NCI-H2196 (cell line): Measurements from ENCODE around the gene MIA.
"Not testable (repeated sequence)": the region's sequence is repeated elsewhere in the genome, so short reads cannot be mapped to it uniquely, and the experiment has no call there.

Experiments
- DNase-seq: peaks from one replicate; lab custom pipeline; 2025; ENCODE audit not compliant: unreplicated experiment; lab: John Stamatoyannopoulos, UW

Gene MIA

DNA sequence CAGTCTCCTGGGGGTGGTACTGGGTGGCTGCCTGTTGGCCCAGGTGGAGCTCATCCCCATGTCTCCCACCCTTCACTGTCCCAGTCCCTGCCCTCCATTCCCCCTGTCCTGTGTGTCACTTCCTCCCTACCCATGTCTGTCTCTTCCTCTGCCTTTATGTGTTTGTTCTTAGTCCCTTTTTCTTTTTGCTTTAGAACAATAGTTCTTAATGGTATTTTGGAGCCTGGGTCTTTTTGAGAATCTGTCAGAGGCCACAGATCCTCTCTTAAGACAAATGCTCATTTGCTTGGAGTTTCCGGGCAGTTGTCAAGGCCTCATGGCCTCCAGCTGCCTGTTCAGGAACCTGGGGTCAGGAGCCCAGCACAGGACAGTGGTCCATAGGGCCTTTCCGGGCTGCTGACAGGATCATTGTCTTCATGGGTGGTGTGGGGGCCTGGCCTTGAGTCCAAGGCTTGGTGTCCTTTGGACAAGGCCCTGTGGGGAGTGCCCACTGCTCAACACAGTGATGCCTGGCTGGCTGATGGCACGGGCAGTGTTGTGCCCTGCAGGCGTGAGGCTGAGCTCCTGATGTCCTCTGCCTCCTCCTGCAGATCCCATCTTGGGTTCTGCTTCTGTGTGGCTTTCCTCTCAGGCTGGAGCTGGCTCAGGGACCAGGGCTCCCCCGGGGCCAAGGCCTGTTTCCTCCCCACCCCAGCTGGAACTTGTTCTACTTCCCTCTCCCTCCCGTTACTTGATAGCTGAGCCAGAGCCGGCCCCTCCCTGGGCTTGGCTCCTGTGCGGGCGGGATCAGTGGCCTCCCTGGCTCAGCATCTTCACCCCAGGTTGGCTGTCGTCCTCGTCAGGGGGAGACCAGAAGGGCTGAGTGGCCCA lies 27.2 kb downstream of the MIA start:
- DNase-seq, result no peak

DNA sequence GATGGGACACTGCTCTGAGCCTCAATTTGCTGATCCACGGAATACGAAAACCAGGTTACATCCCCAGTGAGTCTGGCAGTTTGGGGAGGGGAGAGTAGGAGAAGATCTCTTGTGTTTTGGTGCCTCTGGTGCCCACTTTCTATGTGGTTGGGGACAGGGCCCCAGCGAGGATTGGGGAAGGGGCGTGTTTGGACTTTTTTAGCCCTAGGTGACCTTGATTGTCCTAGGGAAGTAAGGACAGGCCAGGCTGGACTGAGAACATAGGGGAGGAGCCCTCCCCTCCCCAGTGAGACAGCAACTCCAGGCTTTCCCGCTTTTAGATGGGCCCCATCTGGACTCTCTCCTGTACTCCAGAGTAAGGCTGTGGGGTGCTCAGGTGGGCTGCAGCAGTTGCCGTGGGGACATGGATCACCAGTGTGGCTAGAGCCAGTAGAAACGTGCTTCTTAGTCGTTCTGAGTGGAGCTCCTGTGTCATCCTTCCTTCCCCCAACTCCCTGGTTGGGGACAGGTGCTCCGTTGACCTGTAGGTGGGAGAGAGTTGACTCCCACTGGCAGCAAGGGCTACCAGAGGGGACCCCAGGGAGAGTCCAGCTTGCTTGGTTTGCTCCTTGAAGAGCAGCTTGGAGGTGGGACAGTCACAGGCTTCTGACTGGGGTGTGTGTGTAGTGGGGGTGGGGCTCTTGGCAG lies 28.0 kb downstream of the MIA start:
- no peak for DNase-seq

DNA sequence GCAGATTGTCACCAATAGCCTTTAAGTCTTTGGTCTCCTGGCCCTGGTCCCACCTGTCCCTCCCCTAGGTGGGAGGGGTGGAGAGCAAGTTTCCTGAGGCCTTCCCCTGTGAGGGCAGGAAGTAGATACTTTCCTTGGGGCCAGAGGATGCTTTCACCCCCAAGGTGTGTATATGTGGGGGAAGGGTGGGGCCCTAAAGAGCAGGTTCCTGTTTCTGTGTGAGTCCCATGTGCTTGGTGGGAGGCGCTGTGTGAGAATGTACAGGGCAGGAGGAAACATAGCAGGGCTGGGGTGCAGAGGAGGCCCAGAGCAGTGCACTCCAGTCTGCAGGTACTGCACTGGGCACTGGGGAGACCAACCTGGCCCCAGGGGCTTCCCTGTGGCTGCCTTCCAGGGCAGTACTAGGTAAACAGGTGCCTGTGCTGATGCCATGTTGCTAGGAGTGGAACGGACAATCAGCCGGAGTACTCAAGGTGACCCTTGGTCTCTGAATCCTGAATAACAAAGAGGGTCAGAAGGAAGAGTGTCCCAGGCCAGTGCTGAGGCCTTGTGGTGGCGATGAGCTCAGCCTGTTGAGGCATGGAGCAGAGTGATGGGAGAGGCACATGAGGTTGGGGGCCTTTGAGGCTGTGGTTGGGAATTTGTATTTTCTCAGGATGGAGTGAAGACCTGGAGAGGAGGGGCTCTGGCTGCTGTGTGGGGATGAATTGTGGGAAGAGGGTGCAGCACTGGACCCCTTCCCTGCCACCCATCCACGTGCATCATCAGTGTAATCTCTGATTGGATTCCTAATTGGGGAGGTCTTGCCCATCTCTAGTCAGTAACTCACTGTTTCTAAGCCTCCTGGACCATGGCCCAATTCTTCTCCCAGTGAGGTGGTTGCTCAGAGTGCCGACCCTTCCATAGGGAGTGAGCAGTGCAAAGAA lies 28.8 kb downstream of the MIA start:
- peak; percentile 44 for DNase-seq

DNA sequence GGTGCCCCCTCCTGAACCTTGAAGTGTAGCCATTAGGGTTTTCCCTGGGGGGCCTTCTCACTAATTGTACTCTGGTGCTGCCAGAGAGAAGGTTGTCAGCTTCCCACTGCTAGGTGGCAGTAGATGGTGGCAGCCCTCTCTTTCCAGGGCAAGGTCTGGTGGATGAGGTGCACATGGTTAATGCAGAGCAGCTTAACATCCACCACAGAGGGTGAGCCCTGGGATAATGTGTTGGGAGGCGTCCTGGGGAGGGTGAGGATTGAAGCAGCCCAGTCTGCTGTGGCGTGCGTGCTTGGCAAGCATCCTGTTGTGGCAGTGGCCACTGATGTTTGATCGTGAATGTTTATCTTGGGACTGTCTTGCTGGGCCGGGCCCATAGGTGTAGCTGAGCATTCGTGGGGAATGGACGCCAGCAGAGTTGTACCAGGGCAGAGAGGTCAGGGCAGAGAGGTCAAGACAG lies 29.5 kb downstream of the MIA start:
- no peak for DNase-seq

DNA sequence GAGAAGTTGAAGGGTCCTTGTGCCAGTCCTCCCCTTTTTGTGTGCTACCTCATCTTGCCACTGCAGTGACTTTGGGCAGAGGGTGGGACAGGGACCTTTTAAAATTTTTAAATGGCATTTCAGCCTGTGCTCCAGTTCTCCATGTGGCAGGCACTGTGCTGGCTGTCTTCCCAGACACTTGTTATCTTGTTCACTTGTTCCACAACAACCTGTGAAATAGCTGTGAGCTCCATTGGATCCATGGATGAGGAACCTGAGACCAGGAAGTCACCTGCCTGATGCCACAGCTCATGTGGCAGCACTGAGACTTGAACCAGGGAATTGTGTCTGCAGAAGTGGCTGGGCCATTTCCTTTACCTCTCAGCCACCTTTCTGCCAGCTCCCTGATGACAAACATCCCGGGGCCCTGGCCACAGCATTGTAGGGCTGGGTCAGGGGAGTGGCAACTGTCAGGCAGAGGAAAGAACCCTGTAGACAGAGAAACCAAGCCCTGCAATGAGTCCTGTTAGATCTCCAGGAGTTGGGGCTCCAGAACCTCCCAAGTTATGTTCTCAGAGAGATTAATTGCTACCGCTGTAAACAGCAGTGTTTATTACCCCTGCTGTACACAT lies 30.0 kb downstream of the MIA start:
- no peak for DNase-seq

DNA sequence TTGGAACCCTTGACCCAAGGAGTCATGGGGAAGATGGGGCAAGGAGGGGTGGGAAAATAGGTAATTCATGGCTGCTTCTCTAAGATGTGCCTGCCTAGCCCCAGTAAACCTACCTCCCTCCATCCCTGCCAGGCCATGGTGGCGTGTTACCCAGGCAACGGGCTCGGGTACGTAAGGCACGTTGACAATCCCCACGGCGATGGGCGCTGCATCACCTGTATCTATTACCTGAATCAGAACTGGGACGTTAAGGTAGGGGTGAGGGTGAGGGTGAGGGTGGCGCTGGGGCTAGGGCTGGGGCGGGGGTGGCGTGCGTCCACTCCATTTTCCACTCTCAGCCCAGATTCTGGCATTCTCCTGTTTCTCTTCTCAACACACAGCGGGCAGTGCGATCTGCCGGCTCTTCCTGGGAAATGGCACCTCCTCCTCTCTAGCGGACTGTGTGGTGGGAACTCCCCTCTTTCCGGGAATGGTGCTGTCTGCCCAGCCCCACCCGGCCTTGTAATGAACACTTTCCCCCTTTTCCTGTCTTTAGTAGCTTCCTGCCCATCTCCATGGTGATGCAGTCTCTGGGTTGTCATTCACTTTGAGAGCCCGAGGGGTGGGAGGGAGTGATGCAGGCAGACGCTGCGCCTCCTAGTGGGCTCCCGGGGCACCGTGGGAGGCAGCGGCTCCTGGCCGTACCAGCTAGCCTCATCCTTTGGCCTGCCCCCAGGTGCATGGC lies 31.3 kb downstream of the MIA start:
- no peak for DNase-seq

DNA sequence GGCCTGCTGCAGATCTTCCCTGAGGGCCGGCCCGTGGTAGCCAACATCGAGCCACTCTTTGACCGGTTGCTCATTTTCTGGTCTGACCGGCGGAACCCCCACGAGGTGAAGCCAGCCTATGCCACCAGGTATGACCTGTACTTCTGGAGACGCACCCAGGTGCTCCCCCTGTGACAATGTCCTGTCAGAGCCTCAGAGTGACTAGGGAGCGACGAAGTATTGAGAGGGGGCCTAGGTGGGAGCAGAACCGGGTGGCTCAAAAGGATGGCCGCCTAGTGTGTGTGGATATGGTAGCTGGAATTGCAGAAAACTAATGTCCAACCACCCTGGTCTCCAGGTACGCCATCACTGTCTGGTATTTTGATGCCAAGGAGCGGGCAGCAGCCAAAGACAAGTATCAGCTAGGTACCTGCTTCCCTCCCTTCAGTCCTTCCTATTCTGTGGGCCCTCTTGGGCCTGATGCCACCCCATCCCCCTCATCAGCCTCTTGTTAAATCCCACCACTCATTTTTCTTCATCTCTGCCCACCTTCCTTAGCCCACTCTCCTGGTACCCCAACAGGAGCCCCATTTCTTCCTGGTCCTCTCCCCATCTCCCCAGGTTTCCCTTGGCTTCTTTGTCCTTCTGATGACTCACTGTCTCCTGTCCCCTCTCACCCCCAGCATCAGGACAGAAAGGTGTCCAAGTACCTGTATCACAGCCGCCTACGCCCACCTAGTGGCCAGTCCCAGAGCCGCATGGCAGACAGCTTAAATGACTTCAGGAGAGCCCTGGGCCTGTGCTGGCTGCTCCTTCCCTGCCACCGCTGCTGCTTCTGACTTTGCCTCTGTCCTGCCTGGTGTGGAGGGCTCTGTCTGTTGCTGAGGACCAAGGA lies 32.1 kb downstream of the MIA start:
- peak; percentile 22 for DNase-seq

DNA sequence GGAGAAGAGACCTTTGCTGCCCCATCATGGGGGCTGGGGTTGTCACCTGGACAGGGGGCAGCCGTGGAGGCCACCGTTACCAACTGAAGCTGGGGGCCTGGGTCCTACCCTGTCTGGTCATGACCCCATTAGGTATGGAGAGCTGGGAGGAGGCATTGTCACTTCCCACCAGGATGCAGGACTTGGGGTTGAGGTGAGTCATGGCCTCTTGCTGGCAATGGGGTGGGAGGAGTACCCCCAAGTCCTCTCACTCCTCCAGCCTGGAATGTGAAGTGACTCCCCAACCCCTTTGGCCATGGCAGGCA lies 32.7 kb downstream of the MIA start:
- DNase-seq, result no peak

DNA sequence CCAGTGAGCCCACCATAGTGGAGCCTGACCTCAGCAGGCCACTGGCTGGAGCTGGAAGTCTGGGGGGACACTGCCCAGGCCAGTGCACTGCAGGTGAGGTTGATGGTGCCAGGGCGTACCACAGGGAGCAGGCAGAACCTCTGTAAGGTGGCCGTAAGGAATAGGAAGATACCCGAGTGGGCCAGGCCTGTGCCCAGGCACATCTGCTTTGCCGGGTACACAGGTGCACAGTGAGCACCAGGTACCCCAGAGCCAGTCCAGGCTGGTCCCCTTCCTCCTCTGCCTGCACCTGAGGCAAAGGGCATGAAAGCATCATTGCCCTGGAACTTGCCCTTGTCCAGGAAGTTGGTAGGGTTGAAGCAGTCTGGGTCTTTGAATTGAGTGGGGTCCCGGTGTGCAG lies 33.2 kb downstream of the MIA start:
- DNase-seq, result no peak

DNA sequence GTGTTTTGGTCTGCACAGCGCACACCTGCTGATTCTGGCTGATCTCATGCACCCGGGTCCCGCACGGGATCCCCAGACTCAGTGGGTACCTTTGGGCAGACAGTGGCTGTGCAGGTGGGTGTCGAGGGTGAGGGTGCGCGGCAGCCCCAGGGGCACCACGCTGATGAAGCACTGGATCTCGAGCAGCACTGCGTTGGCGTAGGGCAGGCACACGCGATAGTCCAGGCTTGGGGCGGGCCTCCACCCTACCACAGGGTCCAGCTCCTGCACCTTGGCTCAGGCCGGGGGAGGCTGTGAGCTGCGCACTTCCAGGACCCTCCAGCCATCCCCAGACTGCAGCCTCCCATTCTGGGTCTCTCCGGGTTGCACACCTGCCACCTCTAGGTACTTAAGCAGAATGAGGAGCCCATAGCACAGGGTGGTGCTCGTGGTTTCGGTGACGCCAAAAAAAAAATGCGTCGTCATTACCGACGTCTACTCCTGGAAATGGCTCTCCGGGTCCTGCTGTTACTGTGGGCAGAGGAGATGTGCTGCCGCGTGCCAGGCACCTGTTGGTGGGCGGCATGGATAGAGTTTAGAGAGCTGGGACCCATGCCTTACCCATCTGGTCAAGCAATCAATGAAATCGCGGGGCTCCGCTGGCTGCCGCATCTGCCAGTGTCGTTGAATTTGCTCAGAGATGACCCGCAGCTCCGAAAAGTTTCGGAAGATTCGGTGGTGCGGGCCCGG lies 34.2 kb downstream of the MIA start:
- no peak for DNase-seq

DNA sequence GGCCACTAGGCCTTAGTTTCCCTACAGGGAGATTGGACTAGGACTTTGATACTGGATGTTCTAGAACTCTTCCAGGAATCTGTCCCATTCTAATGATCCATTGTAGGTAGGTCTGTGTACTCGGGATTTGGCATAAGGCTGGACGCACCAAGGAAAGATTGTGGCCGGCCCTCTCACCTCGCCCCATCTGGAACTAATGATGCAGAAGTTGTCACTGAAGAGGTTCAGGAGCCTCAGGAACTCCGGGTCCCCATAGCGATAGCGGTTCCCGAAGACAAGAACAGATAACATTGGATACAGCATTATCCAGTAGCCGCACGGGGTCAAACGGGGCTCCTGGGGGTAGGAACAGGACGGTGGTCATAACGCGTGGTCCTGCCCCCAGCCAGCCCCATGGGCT lies 34.8 kb downstream of the MIA start:
- DNase-seq, result no peak

DNA sequence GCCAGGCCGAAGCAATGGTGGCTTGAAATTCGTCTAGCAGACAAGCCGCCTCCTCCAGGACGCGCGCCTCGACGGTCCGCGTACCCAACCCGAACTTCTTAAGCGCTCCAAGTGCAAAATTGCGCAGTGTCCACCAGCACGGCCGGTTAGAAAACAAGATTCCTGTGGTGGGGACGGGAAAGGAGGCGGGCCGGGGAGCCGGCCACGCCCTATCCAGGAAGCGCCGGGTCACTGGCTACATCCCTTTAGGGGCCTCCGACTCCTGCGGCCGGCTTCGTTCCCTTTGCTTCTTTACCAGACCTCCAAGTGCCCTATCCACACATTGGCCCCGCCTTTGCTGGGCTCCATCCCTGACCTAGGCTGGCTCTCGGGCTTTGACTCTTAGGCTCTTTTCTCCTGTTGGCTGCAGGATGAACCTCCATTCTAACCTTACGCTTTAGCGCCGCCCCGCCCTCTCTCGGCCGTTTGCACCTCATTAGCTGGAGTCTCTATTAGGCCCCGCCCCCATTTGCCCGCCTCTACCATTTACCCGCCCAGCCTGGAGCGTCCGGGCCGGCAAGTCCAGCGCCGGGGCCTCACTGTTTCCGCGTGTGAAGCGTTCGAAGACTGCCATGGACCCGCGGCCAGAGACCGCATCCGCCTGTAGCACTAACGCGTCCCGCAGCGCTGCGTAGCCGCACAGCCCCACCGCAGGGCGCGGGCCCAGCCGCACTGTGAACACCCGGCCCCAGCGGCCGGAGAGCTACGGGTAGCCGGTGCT lies 35.5 kb downstream of the MIA start:
- not testable (repeated sequence) for DNase-seq

DNA sequence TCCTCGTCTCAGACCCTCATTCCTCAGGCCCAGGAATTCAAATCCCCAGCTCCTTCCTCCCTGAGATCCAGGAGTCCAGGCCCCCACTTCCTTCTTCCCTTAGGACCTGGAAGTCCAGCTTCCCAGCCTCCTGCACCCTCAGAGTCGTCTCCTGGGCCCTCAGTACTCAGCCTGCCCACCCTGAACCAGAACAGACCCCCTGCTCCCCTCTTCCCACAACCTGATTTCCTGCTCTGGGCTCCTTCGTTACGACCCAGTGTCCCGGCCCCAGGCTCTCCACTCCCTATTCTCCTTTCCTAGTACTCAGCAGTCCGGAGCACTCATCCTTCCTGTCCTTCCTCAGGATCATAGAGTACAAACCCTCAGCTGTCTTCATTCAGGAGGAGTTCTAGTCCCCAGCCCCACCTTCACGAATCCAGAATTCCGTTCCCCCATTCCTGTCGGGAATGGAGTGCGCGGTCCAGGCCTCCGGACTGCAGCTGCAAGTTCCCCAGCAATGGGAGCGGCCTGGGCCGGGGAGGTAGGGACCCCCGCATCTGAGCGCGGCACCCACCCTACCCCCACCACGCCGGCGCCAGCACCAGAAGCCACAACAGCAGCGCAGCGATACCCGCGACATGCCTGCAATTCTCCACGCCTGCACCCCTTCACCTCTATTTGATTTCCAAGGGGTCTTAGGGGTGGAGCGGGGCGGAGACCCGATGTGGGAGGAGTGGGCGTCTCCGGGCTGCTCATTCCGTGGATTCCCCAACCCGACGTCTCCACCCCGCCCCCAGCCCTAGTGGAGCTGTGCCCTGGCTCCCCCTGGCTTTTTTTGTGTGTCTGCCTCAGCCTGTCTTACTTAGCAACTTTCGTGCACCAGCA lies 36.4 kb downstream of the MIA start:
- DNase-seq, result no peak

DNA sequence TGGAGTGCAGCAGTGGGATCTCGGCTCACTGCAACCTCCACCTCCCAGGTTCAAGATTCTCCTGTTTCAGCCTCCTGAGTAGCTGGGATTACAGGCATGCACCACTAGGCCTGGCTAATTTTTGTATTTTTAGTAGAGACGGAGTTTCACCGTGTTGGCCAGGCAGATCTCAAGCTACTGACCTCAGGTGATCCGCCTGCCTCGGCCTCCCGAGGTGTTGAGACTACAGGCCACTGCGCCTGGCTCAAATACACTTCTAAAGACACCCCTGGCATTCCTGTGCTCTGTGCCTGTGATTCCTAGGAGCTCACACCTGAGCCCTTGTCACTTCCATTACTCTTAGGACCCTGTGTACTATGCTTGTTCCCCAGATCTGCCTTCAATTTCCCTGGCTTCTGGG lies 37.2 kb downstream of the MIA start:
- DNase-seq, result not testable (repeated sequence)

DNA sequence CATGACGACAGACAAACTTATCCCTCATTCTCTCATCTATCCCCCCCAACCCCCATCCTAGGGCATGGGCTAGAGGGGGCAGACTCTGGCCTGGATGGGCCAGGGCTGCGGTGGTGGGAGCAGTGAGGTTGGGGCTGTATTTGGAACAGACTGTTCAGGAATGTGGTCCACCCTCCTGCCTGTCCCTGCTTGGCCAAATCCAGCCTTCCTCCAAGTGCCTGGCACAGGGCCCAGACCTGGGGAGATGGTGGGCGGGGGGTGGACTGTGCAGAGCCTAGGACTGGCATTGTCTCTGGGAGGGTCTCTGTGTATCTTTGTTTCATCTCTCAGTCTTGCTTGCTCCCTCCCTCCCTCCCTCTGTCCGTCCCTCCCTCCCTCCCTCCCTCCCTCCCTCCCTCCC lies 37.9 kb downstream of the MIA start:
- DNase-seq, result no peak

DNA sequence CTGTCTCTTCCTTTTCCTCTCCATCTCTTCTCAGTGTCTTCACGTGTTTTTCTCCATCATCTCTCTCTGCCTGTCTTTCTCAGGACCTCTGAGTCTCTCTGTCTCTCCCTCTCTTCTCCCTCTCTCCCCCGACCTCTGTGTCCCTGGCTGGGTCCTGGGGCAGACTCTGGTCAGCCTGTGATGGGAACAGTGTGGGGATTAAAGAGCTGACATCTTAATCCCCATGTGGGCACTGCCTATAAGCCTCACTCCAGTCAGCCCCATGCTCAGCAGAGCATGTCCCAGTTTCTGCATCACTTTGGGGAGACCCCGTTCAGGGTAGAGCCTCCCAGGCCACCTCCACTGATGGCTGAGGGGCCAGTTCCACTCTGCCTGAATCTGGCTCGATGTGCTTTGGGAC lies 39.9 kb downstream of the MIA start:
- no peak for DNase-seq
